GM12865 (cell line): ENCODE data around the gene ITPR1.

Experiments used
- DNase-seq: peaks from one replicate; pipeline ENCODE4 v3.0.0; 2010; ENCODE audit warnings: low read depth
- H3K4me3 ChIP-seq: 2 replicates; pipeline ENCODE4 v1.5.1; 2011; ENCODE audit warnings: mild to moderate bottlenecking, low read depth, low read length, control low read depth
- CTCF ChIP-seq: IDR thresholded peaks from 2 replicates; pipeline ENCODE4 v1.5.1; 2011; ENCODE audit warnings: low read length, control low read depth, low read depth, inconsistent platforms; ENCODE audit not compliant: insufficient read depth; ENCODE audit errors: missing control alignments

ITPR1 gene

GRCh38 chr3:4574426-4574965 is 81.3 kb downstream of the ITPR1 start:
- TF ChIP-seq CTCF: no peak
- DNase-seq: no peak
- no peak overlapping the region for H3K4me3 ChIP-seq

GRCh38 chr3:4575381-4575780 is 82.2 kb downstream of the ITPR1 start:
- DNase-seq: no peak
- H3K4me3 ChIP-seq: no peak overlapping the region

GRCh38 chr3:4577721-4578120 is 84.6 kb downstream of the ITPR1 start:
- DNase-seq: no peak
- no peak overlapping the region for H3K4me3 ChIP-seq
- TF ChIP-seq CTCF: no peak

More at GRCh38 chr3:4575381-4575780, 82.2 kb downstream of the ITPR1 start:
- no peak for TF ChIP-seq CTCF

GRCh38 chr3:4580346-4581123 is 87.4 kb downstream of the ITPR1 start:
- H3K4me3 ChIP-seq: no peak overlapping the region
- DNase-seq: no peak
- TF ChIP-seq CTCF: no peak

- no peak for DNase-seq
- no peak for TF ChIP-seq CTCF
- no peak overlapping the region for H3K4me3 ChIP-seq
Observed at GRCh38 chr3:4581124-4581424, 87.9 kb downstream of the ITPR1 start.

GRCh38 chr3:4581498-4581897 is 88.3 kb downstream of the ITPR1 start:
- H3K4me3 ChIP-seq: no peak overlapping the region
- no peak for TF ChIP-seq CTCF
- no peak for DNase-seq
